GM18511 (cell line): ENCODE results near the gene CCNY.

Experiments
- ATAC-seq: cut with Tn5 transposase; IDR thresholded peaks from one replicate; pipeline ENCODE4 v1.9.1; 2021; ENCODE audit warnings: mild to moderate bottlenecking, moderate library complexity; ENCODE audit not compliant: unreplicated experiment

Gene CCNY

DNA sequence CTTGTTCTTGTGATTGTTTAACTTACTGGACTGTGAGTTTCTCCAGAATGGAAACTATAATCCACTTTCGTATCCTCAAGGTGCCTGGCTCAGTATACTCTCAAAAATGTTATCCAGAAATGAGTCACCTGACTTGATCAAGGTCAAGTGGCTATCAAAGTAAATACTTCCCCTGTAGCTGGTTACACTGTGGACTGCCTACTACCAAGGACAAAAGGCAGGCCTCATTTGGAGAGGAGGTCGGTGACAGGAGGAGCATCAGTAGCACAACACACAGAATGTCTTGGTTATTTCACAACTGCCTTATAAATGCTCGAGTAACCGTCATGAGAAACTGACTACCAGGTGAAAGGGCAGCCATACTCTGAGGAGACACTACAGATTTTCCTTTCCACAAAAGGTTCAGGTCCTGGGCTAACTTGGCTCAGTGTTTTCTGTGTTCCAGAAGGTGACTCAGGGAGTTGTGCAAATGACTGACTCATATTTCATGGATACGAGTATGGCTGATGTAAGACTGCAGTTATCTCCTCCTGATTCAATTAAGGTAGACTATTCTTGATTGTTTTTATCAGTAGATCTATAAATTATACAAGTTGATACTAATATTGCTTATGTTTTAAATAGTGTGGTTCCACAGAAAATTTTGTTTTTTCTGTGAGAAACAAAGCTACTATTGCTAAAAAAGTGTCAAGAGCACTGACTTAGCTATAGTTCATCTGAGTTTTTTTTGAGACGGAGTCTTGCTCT is 4.2 kb upstream of the CCNY start:
- ATAC-seq, result no peak

DNA sequence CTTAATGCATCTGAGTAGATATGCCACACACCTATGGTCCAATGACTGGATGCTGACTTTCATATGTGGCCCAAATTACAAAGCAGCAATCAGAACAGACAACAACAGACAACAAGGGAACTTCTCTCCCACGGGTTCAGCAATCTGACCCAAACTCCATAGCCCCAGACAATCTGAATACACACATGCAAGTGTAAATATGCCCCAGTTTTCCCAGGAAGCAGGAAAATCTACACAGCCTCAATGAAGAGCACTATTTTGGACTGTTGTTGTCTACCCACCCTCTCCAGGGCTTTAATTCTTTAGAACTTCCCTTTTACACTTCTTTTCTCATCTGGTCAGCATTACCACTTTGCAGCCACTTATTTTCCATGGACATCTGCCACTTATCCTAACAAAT is 2.0 kb upstream of the CCNY start:
- no peak for ATAC-seq

DNA sequence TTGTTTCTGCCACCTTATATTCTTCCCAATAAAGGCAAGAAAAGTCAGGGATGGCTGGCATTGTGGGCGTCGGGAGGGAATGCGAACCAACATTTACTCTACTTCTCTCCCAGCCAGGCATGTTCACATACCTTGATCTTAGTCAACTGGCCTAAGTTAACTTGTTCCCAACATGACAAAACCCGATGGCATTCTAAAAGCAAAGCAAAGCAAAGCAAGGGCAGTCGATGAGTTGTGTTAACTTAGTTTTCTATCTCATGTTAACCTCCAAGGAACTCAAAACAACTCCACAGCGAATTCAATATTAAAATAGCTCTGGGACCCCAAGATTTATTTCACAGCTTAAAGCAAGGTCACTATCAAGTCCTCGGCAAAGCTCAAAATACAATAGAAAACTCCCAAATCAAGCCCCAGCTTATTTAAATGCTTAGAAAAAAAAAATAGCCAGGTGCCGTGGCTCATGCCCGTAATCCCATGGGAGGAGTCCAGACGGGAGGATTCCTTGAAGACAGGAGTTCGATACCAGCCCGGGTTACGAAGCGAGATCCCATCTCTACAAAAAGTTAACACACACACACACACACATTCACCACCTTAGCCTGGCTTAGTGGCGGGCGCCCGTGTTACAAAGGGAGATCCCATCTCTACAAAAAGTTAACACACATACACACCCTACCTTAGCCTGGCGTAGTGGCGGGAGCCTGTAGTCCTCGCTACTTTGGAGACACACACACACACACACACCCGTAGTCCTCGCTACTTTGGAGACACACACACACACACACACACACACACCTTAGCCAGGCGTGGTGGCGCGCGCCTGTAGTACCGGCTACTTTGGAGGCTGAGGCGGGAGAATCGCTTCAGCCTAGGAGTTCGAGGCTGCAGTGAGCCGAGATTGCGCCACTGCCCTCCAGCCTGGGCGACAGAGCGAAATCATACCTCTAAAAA is 901 bp upstream of the CCNY start:
- ATAC-seq, result peak; percentile 7

- ATAC-seq, result peak; percentile 17
Observed at GRCh38 chr10:35336921-35337823, 863 bp downstream of the CCNY start.

GRCh38 chr10:35339942-35340341 is 3.6 kb downstream of the CCNY start:
- peak; percentile 31 for ATAC-seq

GRCh38 chr10:35340975-35341374 is 4.7 kb downstream of the CCNY start:
- no peak for ATAC-seq

DNA sequence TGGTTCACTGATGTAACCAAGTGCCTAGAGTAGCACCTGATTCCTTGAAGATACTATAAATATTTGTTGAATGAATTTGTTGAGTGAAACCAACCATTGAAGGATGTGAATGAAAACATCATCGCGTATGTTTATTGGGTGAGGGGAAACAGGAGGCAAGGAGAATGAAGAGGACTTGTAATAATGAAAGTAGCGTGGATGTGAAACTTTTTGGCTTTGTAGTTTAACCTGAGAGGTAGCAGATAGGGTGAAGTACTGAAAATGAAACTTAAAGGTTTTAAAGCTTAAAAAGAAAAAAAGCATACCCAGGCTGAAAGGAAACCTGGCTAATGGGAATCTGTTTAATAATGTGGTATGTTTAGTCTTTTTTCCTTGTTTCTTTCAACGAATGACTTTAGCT is 5.2 kb downstream of the CCNY start:
- peak; percentile 79 for ATAC-seq

DNA sequence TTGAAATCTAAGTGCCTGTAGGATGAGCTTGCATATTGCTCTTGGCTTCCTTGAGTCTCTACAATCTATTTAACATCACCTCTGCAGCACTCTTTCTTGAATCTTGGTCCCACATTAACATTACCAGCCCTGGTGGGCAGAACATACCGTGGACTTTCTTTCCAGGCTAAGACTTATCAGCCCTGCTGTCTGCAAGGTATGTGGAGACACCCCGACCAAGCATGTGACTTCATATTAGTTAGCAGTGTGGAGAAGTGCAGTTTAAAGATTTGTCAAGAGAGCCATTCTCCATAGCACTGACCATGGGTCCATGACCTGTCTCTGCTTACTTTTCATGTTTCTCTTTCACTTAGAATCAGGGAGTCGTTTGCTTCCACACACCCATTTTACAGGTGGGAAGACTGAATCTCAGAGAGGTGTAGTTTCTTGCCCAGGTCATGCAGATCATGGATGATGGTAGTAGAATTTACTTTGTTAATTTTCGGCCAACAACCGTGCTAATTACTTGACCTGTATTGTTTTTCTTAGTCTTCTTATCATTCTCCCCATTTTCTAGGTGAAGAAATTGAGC is 6.0 kb downstream of the CCNY start:
- ATAC-seq, result no peak

GRCh38 chr10:35343739-35344138 is 7.4 kb downstream of the CCNY start:
- ATAC-seq, result no peak

- no peak for ATAC-seq
Observed at GRCh38 chr10:35345383-35345742, 9.1 kb downstream of the CCNY start.

GRCh38 chr10:35346248-35346647 is 9.9 kb downstream of the CCNY start:
- ATAC-seq, result no peak

- ATAC-seq, result no peak
Observed at GRCh38 chr10:35347121-35347562, 10.8 kb downstream of the CCNY start.

GRCh38 chr10:35347899-35348608 is 11.7 kb downstream of the CCNY start:
- no peak for ATAC-seq

DNA sequence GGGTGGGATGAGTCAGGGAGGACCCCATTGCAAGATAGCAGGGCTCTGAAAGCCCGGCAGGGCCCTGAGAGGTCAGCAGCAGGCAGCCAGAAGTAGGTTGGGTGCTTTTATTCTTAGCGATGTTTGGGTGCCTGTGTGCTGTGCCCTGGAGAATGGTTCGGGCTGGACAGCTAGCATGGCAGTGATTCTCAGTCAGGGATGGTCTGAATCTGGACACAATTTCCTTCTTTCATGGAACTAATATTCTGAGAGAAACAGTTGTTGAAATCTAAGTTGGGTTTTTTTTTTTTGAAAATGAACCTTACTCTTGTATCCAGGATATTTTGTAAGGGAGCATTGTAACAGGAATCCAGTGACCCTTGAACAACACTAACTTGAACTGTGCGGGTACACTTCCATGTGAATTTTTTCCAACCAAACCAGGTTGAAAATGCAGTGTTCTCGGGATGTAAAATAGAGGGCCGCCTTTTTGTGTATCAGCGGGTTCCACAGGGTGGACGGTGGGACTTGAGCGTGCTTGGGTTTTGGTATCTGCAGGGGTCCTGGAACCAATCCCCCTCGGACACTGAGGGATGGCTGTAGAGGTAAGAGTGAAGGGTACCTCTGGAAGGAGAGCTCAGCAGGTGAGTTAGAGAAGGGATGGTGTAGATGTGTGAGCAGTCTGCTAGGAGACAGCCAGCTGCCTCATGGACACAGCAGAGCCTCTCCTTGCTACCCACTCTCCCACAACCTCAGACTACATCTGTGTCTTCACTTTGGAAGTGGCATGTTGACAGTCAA is 12.5 kb downstream of the CCNY start:
- ATAC-seq, result no peak

- ATAC-seq, result no peak
Observed at GRCh38 chr10:35349389-35349915, 13.1 kb downstream of the CCNY start.

GRCh38 chr10:35351021-35351420 is 14.7 kb downstream of the CCNY start:
- peak; percentile 39 for ATAC-seq

- no peak for ATAC-seq
Observed at GRCh38 chr10:35352097-35352496, 15.8 kb downstream of the CCNY start.

- ATAC-seq, result no peak
Observed at GRCh38 chr10:35352512-35352911, 16.2 kb downstream of the CCNY start.

DNA sequence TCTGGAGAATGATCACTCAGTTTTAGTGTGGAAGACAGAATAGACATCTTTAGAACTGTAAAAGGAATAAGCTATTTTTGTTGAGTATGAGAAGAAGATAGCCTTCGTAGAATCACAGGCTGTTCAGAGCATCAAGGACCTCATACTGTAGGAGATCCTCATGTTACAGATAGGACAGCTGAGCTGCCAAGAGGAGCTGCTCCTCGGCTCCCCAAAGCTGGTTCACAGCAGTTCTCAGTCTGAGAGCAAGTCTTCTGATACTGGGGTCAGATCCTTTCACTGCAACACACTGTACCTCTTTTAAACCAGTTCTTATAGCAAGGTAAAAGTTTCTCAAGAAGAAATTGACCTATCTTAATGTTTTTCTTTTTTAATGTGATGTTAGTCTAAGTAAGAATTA is 17.1 kb downstream of the CCNY start:
- no peak for ATAC-seq
